Measurements from ENCODE around the gene RNF17. TPM values are rescaled to one million over a fixed set of nuclear protein-coding genes. Genes with fewer than 3 reads are reported as not detected.
"Not testable (repeated sequence)": the region's sequence is repeated elsewhere in the genome, so short reads cannot be mapped to it uniquely, and the experiment has no call there.

Gene RNF17
- total and polyA plus RNA-seq, 2 of the 8 experiments (the other 6 are each of a cell fraction or from before 2014, with no cell fraction given) = not detected

- no peak for TF ChIP-seq E2F6 (IDR thresholded peaks at IDR 0.05)
- TF ChIP-seq BRCA1 (IDR thresholded peaks at IDR 0.05; ENCODE audit: low read depth, low read length) = no peak
- TF ChIP-seq CBX8 (IDR thresholded peaks at IDR 0.05; ENCODE audit: borderline replicate concordance, low read depth, low read length) = no peak
- TF ChIP-seq TAF1 (IDR thresholded peaks at IDR 0.05; ENCODE audit: low read depth, low read length) = no peak
These were observed 71.0 kb downstream of the RNF17 start (continued) for GRCh38 chr13:24834902-24835510.

GRCh38 chr13:24837528-24837927 lies 73.6 kb downstream of the RNF17 start:
- H3K23me2 ChIP-seq (ENCODE audit: low read depth, low read length); H3K4me3 ChIP-seq (ENCODE audit: extremely low read depth in 1 of 4, insufficient read depth in 2 of 4, low read depth in 3 of 4, low read length in 4 of 4); H3K36me3 ChIP-seq (ENCODE audit: control insufficient read depth in 2 of 4, insufficient read depth in 4 of 4, low read length in 3 of 4); H4K20me1 ChIP-seq (replicated peaks in 1 of 2; ENCODE audit: control insufficient read depth in 1 of 2, insufficient read depth in 2 of 2, low read length in 2 of 2); H3K79me2 ChIP-seq (ENCODE audit: control insufficient read depth in 1 of 2, insufficient read depth in 2 of 2, low read length in 2 of 2); H4K91ac ChIP-seq (replicated peaks; ENCODE audit: insufficient read length, low read length); H3K9me3 ChIP-seq (ENCODE audit: insufficient read depth in 2 of 2, low read depth in 1 of 2, low read length in 1 of 2); H3K14ac ChIP-seq (ENCODE audit: insufficient read length); CTCF ChIA-PET (ENCODE audit: partially characterized antibody); H2AFZ ChIP-seq (ENCODE audit: low read length); H3K4me2 ChIP-seq (ENCODE audit: insufficient read depth in 1 of 2, low read depth in 2 of 2, low read length in 2 of 2); H4K8ac ChIP-seq (ENCODE audit: extremely low read depth, insufficient read depth, low read length); H2BK20ac ChIP-seq (ENCODE audit: low read length); H3K56ac ChIP-seq (replicated peaks; ENCODE audit: insufficient read length, low read depth, low read length); H3K9ac ChIP-seq (replicated peaks in 1 of 4; ENCODE audit: extremely low read depth in 1 of 4, low read depth in 3 of 4, low read length in 3 of 4); H4K5ac ChIP-seq (ENCODE audit: insufficient read length, low read depth, low read length); H2BK12ac ChIP-seq (ENCODE audit: low read depth, low read length); DNase-seq (ENCODE audit: low read depth in 1 of 2, low spot score in 2 of 2); H3K23ac ChIP-seq (ENCODE audit: insufficient read length); H3K27ac ChIP-seq (ENCODE audit: low read depth, low read length); H2BK5ac ChIP-seq (ENCODE audit: low read depth, low read length); FAIRE-seq; POLR2A ChIA-PET (ENCODE audit: partially characterized antibody); H3K4me1 ChIP-seq (replicated peaks in 1 of 4; ENCODE audit: control insufficient read depth in 3 of 4, insufficient read depth in 4 of 4, low read length in 3 of 4); H3K27me3 ChIP-seq (replicated peaks in 1 of 4; ENCODE audit: control insufficient read depth in 3 of 4, extremely low read depth in 1 of 4, insufficient read depth in 3 of 4, low read length in 3 of 4); H3K4ac ChIP-seq (replicated peaks; ENCODE audit: insufficient read length, low read depth, low read length); H3K18ac ChIP-seq (ENCODE audit: extremely low read depth, low read length); H3K79me1 ChIP-seq (ENCODE audit: low read depth, low read length); H2BK15ac ChIP-seq (ENCODE audit: low read length); H2BK120ac ChIP-seq (replicated peaks; ENCODE audit: low read depth, low read length); H2AK5ac ChIP-seq (ENCODE audit: low read depth, low read length): not testable (repeated sequence)
- WGBS, 2 experiments (ENCODE audit: extremely low coverage in 1 of 2, insufficient coverage in 1 of 2, insufficient read length in 1 of 2, insufficient replicate concordance in 2 of 2, low coverage in 1 of 2, low lambda C conversion rate in 2 of 2, missing lambda C conversion rate in 1 of 2) = 85% methylated on average over 2 of the region's 2 CpGs; no CpG with 5 or more reads in 1 of the 2 experiments
